ENCODE results near the gene ENPP1.

GRCh38 chr6:131764350-131764749 is 43.5 kb upstream of the ENPP1 start:
- no peak for TF ChIP-seq CTCF (conservative IDR thresholded peaks at IDR 0.05)
- no peak for TF ChIP-seq EZH2 (IDR thresholded peaks at IDR 0.05; ENCODE audit: low read depth)
